GM10847 (cell line): Measurements from ENCODE around the gene CD58.

Source experiments
- POLR2A ChIP-seq: IDR thresholded peaks from 2 replicates; pipeline ENCODE4 v1.6.1; 2011; ENCODE audit not compliant: insufficient read length; ENCODE audit errors: extremely low read depth

CD58 gene

GRCh38 chr1:116494353-116494692, 76.5 kb downstream of the CD58 start:
- TF ChIP-seq POLR2A, result no peak

DNA sequence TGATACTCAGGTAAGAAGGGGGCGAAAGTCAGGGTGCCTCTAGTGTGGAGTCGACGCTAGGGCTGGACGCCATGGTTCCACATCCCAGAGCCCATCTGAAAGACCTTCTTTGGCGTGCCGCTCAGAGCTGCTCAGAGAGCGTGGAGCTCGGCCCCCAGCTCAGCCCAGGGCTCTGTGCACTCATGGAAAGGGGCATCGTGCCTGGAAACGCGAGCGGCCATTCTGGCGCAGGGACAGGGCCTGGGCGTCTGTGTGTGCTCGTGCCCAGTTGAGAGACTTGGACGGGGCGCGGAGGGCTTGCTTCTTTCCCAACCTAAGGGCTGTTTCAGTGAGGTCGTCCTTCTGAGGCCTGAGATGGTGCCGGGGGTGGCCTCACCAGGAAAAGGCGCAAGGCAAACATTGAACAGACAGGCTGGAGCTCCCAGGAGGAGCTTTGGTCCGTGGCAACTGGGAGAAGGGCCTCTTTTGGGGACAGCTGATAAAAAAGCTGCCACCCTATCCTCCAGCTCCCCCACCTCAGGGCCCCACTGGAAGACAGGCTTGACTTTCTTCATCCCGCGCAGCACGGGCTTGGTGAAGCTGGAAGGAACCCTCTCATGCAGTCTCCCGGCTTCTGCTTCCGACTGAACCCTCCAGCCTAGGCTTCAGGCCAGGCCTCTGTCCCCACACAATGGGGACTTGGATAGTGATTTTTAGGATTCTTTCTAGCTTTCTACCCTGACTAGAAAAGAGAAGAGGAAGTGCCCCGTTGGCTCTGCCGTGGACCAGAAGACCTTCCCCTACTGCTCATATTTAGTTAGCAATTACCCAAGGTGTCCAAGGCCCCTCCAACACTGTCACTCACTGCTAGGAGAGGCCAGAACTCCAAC, 77.1 kb downstream of the CD58 start:
- no peak for TF ChIP-seq POLR2A

DNA sequence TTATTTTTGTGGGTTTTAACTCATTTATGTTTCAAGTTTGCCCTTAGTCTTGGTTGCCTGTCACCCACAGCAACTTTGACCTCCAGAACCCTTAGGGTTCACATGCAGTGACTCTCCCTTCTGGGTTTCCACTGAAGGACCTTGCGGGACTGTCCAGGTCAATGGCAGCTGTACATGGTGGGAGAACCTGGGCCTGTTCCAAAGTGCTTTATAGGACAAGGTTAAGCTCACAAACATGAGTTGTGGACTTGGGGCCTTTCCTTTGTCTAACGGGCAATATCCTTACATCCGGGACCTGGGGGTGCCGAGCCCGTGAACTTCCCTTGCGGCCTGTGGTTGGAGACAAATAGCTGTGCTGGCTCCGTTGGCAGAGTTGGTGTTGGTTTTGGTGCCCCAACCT, 77.8 kb downstream of the CD58 start:
- TF ChIP-seq POLR2A, result no peak

- no peak for TF ChIP-seq POLR2A
Measured at GRCh38 chr1:116492358-116492811, 78.4 kb downstream of the CD58 start.

DNA sequence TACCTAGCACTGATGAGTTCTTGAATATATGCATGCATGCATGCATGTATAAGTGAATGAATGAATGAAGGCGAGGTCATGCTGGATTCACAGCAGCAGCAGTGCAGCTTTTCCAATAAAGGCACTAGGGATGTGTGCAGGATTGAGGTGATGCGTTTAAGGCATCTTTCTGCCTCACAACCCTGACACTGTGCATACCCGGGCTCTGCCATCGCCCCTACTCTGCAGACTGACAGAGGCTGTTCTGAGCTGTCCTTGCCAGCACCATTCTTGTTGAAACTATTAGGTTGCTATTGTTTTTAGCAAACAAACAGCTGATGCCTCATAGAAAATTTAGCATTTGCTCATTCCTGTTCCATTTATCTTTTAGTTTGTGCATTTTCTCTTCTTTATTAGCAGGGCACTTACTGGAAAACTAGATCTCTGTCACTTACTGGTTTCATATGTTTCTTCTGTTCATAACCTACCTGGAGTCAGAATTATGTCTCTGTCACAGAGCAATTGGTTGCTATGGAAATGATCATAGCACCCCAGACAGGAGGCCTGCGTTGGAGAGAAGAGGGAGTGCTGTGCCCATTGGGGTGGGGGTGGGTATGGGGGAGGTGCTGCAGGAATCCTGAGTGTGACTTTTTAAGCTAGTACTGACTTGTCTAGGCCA, 79.0 kb downstream of the CD58 start:
- TF ChIP-seq POLR2A, result no peak

DNA sequence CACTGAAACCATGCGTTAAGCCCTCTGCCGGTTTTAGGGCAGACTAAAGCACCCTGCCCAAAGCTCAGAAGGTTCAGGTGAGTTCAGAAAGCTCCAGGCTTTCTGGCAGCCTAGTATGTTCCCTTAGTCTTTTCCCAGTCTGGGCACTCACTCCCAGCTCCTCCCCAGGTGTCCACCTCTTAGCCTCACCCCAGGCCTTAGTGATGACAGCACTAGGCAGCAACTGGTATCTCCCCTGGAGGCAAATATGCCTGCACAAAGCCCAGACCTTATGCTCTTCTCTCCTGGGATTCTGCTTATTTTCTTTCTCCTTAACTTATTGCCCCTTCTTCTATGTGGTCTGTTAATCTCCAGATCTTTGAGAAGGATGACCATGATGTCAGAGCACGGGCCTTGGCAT, 80.2 kb downstream of the CD58 start:
- no peak for TF ChIP-seq POLR2A

- TF ChIP-seq POLR2A, result no peak
Measured at GRCh38 chr1:116489231-116489697, 81.6 kb downstream of the CD58 start.

DNA sequence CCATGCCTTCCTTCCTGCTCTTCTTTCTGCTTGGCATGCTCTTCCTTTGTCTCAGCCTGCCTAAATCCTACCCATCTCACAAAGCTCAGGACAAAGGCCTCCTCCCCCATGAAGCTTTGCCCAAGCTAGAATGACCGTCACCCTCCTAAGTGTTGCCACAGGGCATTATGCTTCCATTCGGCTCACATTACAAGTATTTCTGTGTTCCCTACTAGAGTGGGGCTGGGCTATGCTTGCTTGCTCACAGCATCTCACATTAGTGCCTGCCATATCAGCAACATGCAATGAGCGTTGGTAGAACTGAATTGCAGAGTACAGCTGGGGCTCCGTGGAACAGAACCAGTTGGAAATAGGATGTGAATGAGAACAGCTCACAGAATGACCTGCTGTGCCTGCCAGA, 82.8 kb downstream of the CD58 start:
- TF ChIP-seq POLR2A, result no peak

GRCh38 chr1:116487583-116487982, 83.2 kb downstream of the CD58 start:
- no peak for TF ChIP-seq POLR2A

GRCh38 chr1:116487031-116487430, 83.8 kb downstream of the CD58 start:
- TF ChIP-seq POLR2A, result no peak

GRCh38 chr1:116486424-116486823, 84.4 kb downstream of the CD58 start:
- no peak for TF ChIP-seq POLR2A

GRCh38 chr1:116485976-116486375, 84.8 kb downstream of the CD58 start:
- no peak for TF ChIP-seq POLR2A

GRCh38 chr1:116485071-116485735, 85.6 kb downstream of the CD58 start:
- no peak for TF ChIP-seq POLR2A

DNA sequence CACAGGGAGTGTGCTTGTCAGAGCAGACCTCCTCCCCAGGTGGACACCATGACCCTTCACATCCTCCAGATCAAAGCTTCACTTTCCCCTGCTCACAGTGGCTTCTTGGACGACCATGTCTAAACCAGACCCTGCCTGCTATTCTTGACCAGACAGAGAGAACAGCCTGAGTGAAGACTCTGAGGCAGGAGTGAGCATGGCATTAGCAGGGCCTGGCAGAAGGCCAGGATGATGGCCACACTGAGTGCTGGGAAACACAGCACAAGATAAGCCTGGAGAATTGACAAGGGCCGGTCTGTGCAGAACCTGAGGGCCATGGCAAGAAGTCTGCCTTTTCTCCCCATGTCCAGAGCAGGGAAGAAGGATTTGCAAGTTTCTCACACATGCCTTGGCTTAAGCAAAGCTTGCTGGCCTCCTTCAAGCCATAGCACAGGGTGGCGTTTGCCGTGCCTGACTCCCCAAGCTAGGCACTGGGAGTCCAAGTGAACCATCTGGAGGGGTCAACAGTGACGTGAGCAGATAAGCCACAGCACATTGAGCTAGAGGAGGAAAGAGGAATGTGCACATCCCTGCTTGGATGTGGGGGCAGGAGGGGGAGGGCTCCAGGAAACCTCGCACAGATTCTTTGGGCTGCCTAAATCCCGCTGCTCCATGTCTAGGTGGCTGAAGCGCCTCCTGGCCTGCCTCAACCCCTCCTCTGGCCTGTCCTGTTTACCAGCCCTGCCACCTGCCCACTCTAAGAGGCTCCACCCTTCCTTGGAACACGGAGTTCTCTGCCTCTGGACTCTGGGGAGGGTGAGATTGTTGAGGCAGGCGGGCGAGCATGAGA, 87.1 kb downstream of the CD58 start:
- TF ChIP-seq POLR2A, result no peak

GRCh38 chr1:116482490-116482889, 88.3 kb downstream of the CD58 start:
- TF ChIP-seq POLR2A, result no peak
